NCI-H345 treated with DMSO at 0.1 percent for 48 hours (cell line): Measurements from ENCODE around the gene B9D1.

Source experiments
- DNase-seq: peaks from one replicate; lab custom pipeline; 2025; ENCODE audit not compliant: unreplicated experiment; lab: John Stamatoyannopoulos, UW

Gene B9D1

GRCh38 chr17:19341211-19341631 lies 21.3 kb downstream of the B9D1 start:
- no peak for DNase-seq

- DNase-seq = no peak
Measured at GRCh38 chr17:19339341-19339815, 23.1 kb downstream of the B9D1 start.

DNA sequence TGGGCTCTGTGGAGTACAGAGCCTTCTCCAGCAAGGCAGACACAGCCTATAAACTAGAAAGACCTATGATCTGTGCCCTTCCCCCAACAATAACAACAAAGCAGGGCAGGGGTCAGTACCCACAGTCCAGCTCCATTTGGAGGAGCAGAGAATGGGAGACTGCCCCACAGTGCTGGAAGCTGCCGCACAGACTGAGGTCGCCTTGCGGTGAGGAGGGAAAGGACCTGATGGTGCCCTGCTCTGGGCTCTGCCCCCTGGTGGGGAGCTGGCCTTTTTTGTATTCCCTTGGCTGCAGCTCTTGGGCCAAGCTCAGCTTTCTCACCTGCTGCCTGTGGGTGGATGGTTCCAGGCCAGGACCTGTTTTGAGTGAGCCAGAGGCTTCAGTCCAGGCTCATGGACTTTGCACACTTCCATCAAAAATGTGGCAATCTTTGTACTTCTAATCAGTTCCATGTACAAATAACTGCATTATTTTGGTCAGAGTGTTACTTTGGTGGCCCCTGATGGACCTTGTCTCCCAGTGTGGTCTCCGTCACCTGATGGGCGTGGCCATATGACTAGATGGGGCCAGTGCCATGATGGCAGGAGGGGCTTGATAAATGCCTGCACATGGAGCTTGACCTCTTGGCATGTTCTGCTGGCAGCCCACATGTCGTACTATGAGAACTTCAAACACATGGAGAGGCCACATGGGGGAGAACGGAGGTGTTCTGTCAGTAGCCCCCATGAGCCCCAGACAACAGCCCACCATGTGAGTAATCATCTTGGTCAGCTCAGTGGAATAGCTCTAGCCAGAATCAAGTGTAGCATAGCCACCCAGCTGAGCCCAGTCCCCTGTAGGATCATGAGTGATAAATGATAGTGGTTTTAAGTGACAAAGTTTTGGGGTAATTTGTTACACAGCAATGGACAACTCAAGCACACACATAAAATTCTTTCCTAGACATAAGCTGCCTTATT lies 24.2 kb downstream of the B9D1 start:
- no peak for DNase-seq

GRCh38 chr17:19337712-19338023 lies 24.9 kb downstream of the B9D1 start:
- DNase-seq = no peak

DNA sequence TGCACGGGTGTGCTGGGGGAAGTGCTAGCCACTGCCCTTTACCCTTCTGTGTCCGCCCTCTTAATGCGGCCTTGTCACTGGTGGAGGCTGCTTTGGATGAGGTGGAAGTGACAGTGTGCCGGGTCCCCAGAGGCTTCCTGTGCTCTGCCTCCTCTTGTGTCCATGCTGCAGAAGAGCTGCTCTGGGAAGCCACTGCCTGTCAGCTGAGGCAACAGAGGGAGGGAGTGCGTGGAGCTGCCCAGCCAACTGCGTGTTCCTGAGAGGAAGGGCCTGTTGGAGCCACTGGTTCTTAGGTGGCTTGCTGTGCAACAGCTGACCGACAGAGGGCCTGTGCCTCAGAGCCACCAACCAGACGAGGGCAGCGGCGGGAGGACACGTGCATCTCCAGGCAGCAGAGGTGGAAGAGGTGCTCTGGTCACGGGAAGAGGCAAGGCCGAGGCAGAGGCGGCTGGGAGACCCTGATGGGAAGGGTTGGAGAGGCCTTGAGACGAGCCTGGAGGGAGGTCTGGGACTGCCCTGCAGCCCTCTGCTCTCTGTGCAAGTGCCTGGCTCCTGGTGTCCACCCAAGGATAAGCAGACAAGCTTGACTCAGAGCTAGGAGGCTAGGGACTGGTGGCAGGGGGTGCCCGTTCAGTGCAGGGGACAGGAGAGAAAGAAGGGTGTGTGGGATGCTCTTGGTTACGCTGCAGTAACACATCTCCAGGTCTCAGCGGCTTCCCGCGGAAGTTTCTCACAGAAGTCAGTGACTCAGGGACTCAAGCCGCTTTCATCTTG lies 25.4 kb downstream of the B9D1 start:
- DNase-seq = no peak

DNA sequence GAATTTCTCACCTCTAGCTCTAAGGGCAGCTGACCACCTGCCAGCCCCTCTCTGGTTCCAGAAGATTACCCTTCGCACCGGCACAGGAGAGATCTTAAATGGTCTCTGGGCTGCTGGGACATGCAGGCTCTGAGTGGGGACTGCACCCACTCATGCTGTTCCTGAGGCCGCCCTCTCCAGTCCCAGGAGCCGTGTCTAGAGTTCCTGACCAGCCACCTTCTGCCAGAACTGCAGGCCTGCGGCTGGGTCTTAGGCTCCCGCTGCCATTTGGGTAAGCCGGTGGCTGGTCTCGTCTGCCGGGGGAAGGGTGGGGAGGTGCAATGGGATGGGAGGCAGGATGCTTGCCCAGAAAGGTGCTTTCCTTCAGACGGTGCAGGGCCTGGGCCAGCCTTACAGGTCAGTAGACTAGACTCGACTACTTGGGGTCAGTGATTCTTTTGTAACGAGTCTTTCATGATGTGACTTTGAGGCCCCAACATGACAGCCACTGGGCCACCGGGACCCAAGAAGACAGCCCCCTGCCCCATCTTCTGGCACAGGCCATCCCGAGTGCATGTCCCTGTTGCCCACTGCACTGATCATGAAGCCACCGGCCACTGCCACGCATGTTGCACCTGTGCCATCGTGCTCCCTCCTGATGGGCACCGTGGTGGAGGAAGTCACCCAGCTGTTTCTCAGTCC lies 26.4 kb downstream of the B9D1 start:
- DNase-seq = no peak

DNA sequence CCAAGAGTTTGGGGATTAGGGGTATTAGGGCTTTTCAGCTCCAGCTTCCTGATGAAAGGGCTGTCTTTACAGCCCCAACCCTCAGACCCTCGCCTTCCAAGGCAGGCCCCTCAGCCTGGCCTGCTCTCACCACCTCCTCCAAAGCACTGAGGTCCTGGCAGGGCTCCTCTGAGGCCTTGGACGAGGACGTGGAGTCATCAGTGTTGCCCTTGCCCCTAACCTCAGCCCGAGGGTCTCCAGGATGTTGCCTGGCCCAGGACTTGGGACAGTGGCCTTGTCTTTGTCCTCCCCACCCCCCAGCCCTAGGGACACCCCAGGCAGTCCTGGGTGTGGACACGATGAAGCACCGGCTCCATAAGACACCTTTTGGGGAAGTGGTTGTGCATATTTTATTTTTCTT lies 28.2 kb downstream of the B9D1 start:
- no peak for DNase-seq

DNA sequence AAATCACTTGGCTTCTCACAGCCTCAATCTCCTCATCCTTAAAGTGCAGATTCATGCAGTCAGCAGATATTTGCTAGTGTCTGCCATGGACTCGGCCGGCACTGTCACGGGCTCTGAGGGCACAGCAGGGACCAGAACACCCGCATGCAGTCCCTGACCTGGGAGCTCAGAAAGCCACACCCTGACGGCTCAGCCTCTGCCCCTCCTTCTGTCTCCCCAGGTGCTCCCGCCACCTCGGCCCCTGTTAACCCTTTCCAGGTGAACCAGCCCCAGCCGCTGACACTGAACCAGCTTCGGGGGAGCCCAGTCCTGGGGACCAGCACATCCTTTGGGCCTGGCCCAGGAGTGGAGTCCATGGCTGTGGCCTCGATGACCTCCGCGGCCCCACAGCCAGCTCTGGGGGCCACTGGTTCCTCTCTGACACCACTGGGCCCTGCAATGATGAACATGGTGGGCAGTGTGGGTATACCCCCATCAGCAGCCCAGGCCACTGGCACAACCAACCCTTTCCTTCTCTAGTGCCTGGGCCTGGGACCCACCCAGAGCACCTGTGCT lies 28.7 kb downstream of the B9D1 start:
- no peak for DNase-seq

GRCh38 chr17:19333132-19333440 lies 29.4 kb downstream of the B9D1 start:
- no peak for DNase-seq

GRCh38 chr17:19332371-19333131 lies 30.0 kb downstream of the B9D1 start:
- no peak for DNase-seq

DNA sequence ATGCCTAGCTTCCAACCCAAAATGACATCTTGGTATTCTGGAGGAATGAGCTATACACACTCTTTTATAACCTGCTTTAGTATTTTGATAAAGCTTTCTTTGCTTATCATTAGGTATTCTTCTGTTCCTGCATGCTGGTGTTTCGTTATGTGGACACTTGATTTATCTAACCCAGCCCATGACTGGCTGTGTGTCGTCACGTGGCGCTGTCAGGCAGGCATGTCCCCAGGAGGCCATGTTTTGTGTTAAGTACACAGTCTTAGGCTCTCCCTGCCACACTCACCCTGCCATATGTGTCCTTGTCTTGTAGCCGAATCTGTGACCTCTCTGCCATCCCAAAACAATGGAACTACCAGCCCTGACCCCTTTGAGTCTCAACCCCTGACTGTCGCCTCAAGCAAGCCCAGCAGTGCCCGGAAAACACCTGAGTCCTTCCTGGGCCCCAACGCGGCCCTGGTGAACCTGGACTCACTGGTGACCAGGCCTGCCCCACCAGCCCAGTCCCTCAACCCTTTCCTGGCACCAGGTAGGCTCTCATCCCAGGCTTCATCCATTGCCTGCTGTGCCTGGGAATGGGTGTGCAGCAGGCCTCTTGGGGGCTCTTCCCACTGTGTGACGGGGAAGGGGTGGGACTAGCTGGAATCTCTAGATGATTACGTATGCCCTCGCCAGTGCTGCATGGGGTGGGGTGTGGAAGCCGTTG lies 30.8 kb downstream of the B9D1 start:
- DNase-seq = no peak

DNA sequence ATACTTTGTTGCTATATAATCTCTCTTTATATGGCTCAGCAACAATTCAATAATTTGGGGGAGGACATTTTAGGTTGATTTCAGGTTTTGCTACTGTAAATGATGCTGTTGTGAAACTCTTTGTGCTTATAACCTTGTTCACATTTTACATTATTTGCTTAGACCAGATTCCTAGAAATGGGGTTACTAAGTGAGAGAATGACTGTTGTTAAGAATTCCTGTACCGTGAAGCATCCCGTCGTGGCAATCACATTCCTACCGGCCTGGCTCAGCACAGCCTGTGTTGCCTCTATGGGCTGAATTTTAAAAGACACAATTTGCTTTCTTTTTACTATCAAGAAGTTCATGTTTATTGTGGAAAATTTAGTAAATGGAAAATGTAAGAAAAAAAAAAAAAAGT lies 31.4 kb downstream of the B9D1 start:
- DNase-seq = no peak

- DNase-seq = no peak
Measured at GRCh38 chr17:19330271-19330670, 32.3 kb downstream of the B9D1 start.

- no peak for DNase-seq
Measured at GRCh38 chr17:19329839-19330238, 32.7 kb downstream of the B9D1 start.

DNA sequence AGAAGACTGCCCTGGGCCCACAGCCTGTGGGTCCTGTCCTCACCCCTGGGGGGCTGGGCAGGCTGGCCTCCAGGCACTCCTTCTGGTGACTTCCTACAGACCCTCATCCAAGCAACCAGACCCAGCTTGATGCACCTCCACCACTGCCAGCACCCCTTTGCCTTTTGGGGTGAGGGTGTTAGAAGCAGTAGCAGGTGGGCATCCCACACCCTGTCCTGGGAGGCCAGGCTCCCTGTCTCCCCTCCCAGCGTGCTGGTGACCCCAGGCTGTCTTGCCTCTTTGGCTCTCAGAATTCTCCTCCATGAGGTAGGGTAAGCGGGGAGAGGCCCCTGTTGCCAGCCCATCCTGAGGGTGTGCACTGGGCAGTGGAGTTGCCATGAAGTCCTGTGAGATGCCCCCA lies 33.4 kb downstream of the B9D1 start:
- DNase-seq = no peak

GRCh38 chr17:19328441-19329061 lies 34.0 kb downstream of the B9D1 start:
- no peak for DNase-seq

DNA sequence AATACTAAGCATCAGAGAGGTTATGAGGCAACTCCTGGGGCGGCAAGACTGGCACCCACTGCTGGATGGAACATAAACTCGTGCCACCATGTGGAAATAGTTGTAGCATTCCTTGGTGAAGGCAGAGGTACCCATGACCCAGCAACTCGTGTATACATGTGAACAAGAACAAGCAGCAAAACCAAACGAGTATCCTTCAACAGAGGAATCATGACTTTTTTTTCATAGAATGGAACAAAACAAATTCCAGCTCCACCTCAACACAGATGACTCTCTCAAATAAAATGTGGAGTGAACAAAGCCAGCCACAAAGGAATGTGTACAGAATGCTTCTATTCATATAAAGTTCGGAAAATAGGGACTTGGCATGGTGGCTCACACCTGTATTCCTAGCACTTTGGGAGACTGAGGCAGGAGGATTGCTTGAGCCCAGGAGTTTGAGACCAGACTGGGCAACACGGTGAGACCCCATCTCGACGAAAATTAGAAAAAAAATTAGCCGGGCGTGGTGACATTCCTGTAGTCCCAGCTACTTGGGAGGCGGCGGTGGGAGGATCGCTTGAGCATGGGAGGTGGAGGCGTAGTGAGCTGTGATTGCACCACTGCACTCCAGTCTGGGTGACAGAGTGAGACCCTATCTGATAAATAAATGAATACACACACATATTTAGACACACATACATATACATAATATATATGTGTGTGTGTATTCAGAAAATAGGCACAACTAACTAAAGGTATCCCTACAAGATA lies 35.3 kb downstream of the B9D1 start:
- DNase-seq = no peak

GRCh38 chr17:19325542-19325941 lies 37.0 kb downstream of the B9D1 start:
- DNase-seq = no peak

GRCh38 chr17:19322861-19323260 lies 39.7 kb downstream of the B9D1 start:
- DNase-seq = no peak
